ENCODE measurements around the gene TSHZ2.

- TF ChIP-seq, protein P1, sequence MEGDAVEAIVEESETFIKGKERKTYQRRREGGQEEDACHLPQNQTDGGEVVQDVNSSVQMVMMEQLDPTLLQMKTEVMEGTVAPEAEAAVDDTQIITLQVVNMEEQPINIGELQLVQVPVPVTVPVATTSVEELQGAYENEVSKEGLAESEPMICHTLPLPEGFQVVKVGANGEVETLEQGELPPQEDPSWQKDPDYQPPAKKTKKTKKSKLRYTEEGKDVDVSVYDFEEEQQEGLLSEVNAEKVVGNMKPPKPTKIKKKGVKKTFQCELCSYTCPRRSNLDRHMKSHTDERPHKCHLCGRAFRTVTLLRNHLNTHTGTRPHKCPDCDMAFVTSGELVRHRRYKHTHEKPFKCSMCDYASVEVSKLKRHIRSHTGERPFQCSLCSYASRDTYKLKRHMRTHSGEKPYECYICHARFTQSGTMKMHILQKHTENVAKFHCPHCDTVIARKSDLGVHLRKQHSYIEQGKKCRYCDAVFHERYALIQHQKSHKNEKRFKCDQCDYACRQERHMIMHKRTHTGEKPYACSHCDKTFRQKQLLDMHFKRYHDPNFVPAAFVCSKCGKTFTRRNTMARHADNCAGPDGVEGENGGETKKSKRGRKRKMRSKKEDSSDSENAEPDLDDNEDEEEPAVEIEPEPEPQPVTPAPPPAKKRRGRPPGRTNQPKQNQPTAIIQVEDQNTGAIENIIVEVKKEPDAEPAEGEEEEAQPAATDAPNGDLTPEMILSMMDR (IDR thresholded peaks at IDR 0.05; ENCODE audit: poor library complexity) = no peak
- no peak for TF ChIP-seq EZH2 (IDR thresholded peaks at IDR 0.05; ENCODE audit: borderline replicate concordance)
Measured at GRCh38 chr20:53282217-53282955, 310.2 kb downstream of the TSHZ2 start.
